Upper lobe of left lung (tissue), 6 donors: ENCODE measurements around the gene FAM227B. TPM values are rescaled to one million over a fixed set of nuclear protein-coding genes. Genes with fewer than 3 reads are reported as not detected.
"Not testable (repeated sequence)": the region's sequence is repeated elsewhere in the genome, so short reads cannot be mapped to it uniquely, and the experiment has no call there.

ENCODE experiments used
- ATAC-seq, 2 donors: fragments of 200-7000 bp; cut with Tn5 transposase; one replicate each; pipeline ENCODE4 v1.9.1; 2022; ENCODE audit warnings: mild to moderate bottlenecking in 2 of 2, moderate library complexity in 2 of 2; ENCODE audit not compliant: low FRiP score in 2 of 2
- DNase-seq, 2 donors: peaks; one replicate each; pipeline ENCODE4 v3.0.0-alpha.2; 2019 to 2020
- H3K27ac ChIP-seq, 4 donors: fragments of 200-600 bp; sonication (generic); one replicate each; pipeline ENCODE4 v1.5.1; 2016 to 2019
- H3K27me3 ChIP-seq, 4 donors: fragments of 200-600 bp; sonication (generic); one replicate each; pipeline ENCODE4 v1.5.1; 2017 to 2019
- H3K36me3 ChIP-seq, 4 donors: fragments of 200-600 bp; sonication (generic); one replicate each; pipeline ENCODE4 v1.5.1; 2016 to 2019
- H3K4me1 ChIP-seq, 4 donors: fragments of 200-600 bp; sonication (generic); one replicate each; pipeline ENCODE4 v1.5.1; 2018 to 2019
- H3K4me3 ChIP-seq, 4 donors: fragments of 200-600 bp; sonication (generic); one replicate each; pipeline ENCODE4 v1.5.1; 2017 to 2019; ENCODE audit warnings: mild to moderate bottlenecking in 2 of 4, moderate library complexity in 1 of 4
- H3K9me3 ChIP-seq, 4 donors: fragments of 200-600 bp; sonication (generic); one replicate each; pipeline ENCODE4 v1.5.1; 2018 to 2019
- EP300 ChIP-seq, 4 donors: sonication (generic); formaldehyde crosslinking; IDR thresholded peaks; one replicate each; pipeline ENCODE4 v1.5.1; 2017; ENCODE audit warnings: antibody characterized with exemption in 4 of 4, control low read depth in 2 of 4
- POLR2A ChIP-seq, 4 donors: fragments of 450-650 bp; IDR thresholded peaks; one replicate each; pipeline ENCODE4 v1.5.1; 2016 to 2017; ENCODE audit warnings: antibody characterized with exemption in 4 of 4, mild to moderate bottlenecking in 2 of 4
- POLR2AphosphoS5 ChIP-seq, 2 donors: sonication (generic); formaldehyde crosslinking; IDR thresholded peaks; one replicate each; pipeline ENCODE4 v1.5.1; 2017; ENCODE audit warnings: antibody characterized with exemption in 2 of 2
- WGBS, 2 donors: methylation state at CpG; one replicate each; pipeline ENCODE4 v1.1.5; 2017 to 2018; 5-methylcytosine and 5-hydroxymethylcytosine counted together
- total RNA-seq, 6 donors: library from RNA; depleted of rRNA in 4 of 6; stranded (reverse); fragments of >200 nt in 4 of 6; gene quantifications; one replicate each; pipeline versions ENCODE4 v1.1.0 to v1.2.1, GENCODE V29; 2016 to 2021
- TF ChIP-seq, protein P1 (sequence below), 6 experiments: fragments of 450-650 bp in 4 of 6; fragments of 200-600 bp in 2 of 6; sonication (generic) in 2 of 6; IDR thresholded peaks; one replicate each; pipeline ENCODE4 v1.5.1; 2016 to 2019; ENCODE audit warnings: antibody characterized with exemption in 6 of 6
- donor health status: DM: no; HTN: no; CAD: no; lungs with moderate emphysema.
- donor health status: DM: no; HTN: yes; CAD: no; lungs with severe emphysema.

Gene FAM227B
- total RNA-seq, 6 donors from 2014 or later, result 2.6 to 25.1 (median 2.9) TPM; not detected in 1

DNA sequence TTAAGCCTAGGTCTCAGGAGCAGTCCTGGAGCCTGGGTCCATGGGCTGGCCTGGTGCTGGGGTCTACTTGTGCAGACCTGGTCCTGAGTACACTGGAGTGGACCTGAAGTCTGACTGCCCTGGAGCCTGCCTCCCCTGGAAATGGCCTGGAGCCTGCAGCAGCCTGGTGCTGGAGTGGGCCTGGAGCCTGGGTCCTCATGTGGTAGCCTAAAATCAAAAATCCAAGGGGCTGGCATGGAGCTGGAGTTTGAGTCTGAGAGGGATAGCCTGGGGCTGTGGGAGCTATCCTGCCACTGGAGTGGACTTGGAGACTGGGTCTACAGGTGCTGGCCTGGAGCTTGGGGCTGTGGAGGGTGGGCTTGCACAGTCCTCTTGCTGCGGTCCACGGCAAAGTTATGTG, 15.0 kb downstream of the FAM227B start:
- H3K4me3 ChIP-seq, result no peak overlapping the region
- WGBS, 2 donors, result 95 to 100% methylated on average over 2 of the region's 2 CpGs
- DNase-seq, result no peak
- no peaks in the 10 kb centered on the region for H3K36me3 ChIP-seq
- no peak overlapping the region for H3K27ac ChIP-seq
- H3K9me3 ChIP-seq, result peaks cover 0 to 13% (median 7%) of the 10 kb centered on the region in 4 donors
- ATAC-seq, result no peak
- TF ChIP-seq POLR2A (IDR thresholded peaks at IDR 0.05) (no peak), POLR2AphosphoS5 (IDR thresholded peaks at IDR 0.05) (no peak), EP300 (IDR thresholded peaks at IDR 0.05) (no peak)
- TF ChIP-seq, protein P1, sequence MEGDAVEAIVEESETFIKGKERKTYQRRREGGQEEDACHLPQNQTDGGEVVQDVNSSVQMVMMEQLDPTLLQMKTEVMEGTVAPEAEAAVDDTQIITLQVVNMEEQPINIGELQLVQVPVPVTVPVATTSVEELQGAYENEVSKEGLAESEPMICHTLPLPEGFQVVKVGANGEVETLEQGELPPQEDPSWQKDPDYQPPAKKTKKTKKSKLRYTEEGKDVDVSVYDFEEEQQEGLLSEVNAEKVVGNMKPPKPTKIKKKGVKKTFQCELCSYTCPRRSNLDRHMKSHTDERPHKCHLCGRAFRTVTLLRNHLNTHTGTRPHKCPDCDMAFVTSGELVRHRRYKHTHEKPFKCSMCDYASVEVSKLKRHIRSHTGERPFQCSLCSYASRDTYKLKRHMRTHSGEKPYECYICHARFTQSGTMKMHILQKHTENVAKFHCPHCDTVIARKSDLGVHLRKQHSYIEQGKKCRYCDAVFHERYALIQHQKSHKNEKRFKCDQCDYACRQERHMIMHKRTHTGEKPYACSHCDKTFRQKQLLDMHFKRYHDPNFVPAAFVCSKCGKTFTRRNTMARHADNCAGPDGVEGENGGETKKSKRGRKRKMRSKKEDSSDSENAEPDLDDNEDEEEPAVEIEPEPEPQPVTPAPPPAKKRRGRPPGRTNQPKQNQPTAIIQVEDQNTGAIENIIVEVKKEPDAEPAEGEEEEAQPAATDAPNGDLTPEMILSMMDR (IDR thresholded peaks at IDR 0.05), result no peak
- no peaks in the 10 kb centered on the region for H3K27me3 ChIP-seq
- H3K4me1 ChIP-seq, result no peaks in the 10 kb centered on the region

DNA sequence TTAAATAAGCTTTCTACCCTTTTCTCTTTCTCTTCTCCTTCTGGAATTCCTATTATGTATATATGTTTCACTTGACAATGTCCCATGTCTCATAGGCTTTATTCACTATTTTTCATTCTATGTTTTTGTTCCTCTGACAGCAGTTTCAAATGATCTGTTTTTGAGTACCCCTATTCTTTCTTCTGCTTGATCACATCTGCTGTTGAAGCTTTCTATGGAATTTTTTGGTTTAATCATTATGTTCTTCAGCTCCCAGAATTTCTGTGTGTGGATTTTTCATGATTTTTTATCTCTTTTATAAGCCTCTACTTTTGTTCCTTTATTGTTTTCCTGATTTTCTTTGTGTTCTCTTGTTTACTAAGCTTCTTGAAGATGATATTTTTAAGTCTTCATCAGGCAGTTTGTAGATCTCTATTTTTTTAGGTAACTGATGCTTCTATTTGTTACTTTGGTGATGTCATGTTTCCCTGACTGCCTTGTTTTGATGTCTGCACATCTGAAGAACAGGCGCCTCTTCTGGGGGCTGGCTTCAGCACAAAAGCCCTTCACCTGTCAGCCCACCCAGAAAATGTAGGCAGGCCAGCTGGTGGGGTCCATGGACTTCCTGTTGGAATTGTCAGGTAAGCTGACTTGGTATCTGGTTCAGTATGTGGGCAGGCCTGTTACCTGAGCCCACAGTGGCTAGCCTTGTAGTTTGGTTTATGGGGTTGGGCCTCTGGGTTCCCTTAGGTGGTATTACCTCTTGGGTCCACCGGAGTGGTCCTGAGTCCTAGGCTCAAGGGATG, 15.8 kb downstream of the FAM227B start:
- no peak overlapping the region for H3K27ac ChIP-seq
- WGBS, 2 donors, result 93 to 94% methylated on average over 1 to 2 of the region's 2 CpGs
- peaks cover 0 to 18% (median 13%) of the 10 kb centered on the region in 4 donors for H3K9me3 ChIP-seq
- H3K4me1 ChIP-seq, result no peaks in the 10 kb centered on the region
- TF ChIP-seq POLR2AphosphoS5 (IDR thresholded peaks at IDR 0.05), result no peak
- TF ChIP-seq EP300 (IDR thresholded peaks at IDR 0.05), result no peak
- no peak for TF ChIP-seq POLR2A (IDR thresholded peaks at IDR 0.05)
- TF ChIP-seq, protein P1 (IDR thresholded peaks at IDR 0.05), result no peak
- no peaks in the 10 kb centered on the region for H3K36me3 ChIP-seq
- no peak for ATAC-seq
- no peaks in the 10 kb centered on the region for H3K27me3 ChIP-seq
- DNase-seq, result no peak
- H3K4me3 ChIP-seq, result no peak overlapping the region

DNA sequence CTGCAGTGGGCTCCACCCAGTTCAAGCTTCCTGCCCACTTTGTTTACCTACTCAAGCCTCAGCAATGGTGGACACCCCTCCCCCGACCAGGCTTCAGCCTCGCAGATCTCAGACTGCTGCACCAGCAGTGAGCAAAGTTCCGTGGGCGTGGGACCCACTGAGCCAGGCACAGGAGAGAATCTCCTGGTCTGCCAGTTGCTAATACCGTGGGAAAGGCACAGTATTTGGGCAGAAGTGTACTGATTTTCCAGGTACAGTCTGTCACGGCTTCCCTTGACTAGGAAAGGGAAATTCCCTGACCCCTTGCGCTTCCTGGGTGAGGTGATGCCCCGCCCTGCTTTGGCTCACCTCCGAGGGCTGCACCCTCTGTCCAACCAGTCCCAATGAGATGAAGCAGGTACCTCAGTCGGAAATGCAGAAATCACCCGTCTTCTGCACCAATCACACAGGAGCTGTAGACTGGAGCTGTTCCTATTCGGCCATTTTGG, 27.7 kb downstream of the FAM227B start:
- WGBS, 2 donors, result 94% methylated on average over 12 of the region's 12 CpGs

DNA sequence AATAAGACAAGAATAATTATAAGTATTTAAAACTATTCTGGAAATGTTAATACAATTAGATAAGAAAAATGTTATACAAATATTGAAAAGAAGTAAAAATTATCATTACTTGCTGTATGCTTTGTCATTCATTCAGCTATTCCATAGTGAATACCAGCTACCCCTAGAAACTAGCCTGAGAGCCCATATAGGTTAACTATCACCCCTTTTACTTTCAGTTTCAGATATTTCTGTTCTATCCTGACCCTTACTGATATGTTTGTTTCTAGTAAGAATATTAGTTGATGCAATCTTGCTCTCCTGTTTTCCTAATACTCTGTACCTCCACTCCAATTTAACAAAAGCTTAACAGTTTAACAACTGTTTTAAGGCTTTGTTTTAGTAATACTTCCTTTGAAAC, 31.6 kb downstream of the FAM227B start:
- no peaks in the 10 kb centered on the region for H3K27me3 ChIP-seq
- H3K4me3 ChIP-seq, result no peak overlapping the region
- no peak for ATAC-seq
- TF ChIP-seq, protein P1 (IDR thresholded peaks at IDR 0.05), result no peak
- no peak for DNase-seq
- no peak overlapping the region for H3K27ac ChIP-seq
- H3K36me3 ChIP-seq, result no peaks in the 10 kb centered on the region
- peaks cover 0 to 4% (median 0%) of the 10 kb centered on the region in 4 donors for H3K9me3 ChIP-seq
- no peaks in the 10 kb centered on the region for H3K4me1 ChIP-seq

More for the DNA sequence above, 27.7 kb downstream of the FAM227B start:
- not testable (repeated sequence) for H3K27me3 ChIP-seq, DNase-seq, H3K4me1 ChIP-seq, H3K4me3 ChIP-seq, H3K36me3 ChIP-seq, H3K27ac ChIP-seq, ATAC-seq, H3K9me3 ChIP-seq

DNA sequence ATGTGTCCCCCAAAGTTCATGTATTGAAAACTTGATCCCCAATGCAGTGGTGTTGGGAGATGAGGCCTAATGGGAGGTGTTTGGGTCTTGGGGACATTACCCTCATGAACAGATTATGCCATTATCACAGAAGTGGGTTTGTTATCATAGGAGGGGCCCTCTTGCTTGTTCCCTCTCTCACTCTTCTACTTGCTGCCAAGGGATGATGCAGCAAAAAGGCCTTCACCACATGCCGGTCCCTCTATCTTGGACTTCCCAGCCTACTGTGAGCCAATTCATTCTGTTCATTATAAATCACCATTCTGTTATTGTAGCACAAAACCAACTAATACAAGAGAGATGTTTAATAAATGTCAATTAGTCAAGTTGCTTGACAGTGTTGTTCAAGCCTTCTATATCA, 47.2 kb downstream of the FAM227B start:
- Histone ChIP-seq H3K27ac (no peak overlapping the region), H3K4me3 (no peak overlapping the region), H3K9me3 (peaks cover 0 to 6% (median 0%) of the 10 kb centered on the region in 4 donors), H3K27me3 (no peaks in the 10 kb centered on the region), H3K36me3 (peaks cover 0 to 2% (median 0%) of the 10 kb centered on the region in 4 donors), H3K4me1 (no peaks in the 10 kb centered on the region)
- ATAC-seq (no peak), DNase-seq (no peak)
- TF ChIP-seq EP300 (IDR thresholded peaks at IDR 0.05) (no peak), POLR2A (IDR thresholded peaks at IDR 0.05) (no peak), POLR2AphosphoS5 (IDR thresholded peaks at IDR 0.05) (no peak)
- TF ChIP-seq, protein P1 (IDR thresholded peaks at IDR 0.05), result no peak
- WGBS, 2 donors, result 91 to 92% methylated on average over 1 of the region's 1 CpG
